HCT116 (cell line): ENCODE measurements around the gene RNF220. TPM values are rescaled to one million over a fixed set of nuclear protein-coding genes. Genes with fewer than 3 reads are reported as not detected.

Experiments used
- ATAC-seq: fragments of 200-7000 bp; cut with Tn5 transposase; 2 replicates; pipeline ENCODE4 v1.9.1; 2020; ENCODE audit warnings: mild to moderate bottlenecking, moderate library complexity
- BruUV-seq: library from RNA; stranded (reverse); fragments of 400-500 nt; replicated peaks from 2 replicates; lab custom pipeline; 2021; lab: Mats Ljungman, UMichigan
- CTCF ChIA-PET: fragments of 300-600 bp; sonication (Branson Sonifier 250); formaldehyde crosslinking; loops from one replicate; lab custom pipeline; 2021; ENCODE audit warnings: antibody characterized with exemption; lab: Charles Lee
- POLR2A ChIA-PET: fragments of 300-600, 350-600 bp; sonication (Branson Sonifier 250); formaldehyde crosslinking; loops from one replicate; lab custom pipeline; 2021; ENCODE audit warnings: antibody characterized with exemption; lab: Charles Lee
- RAD21 ChIA-PET, 2 experiments: fragments of 300-600 bp; sonication (Branson Sonifier 250); formaldehyde crosslinking; loops; one replicate each; lab custom pipeline; 2023; ENCODE audit warnings: low total read pairs in 2 of 2; ENCODE audit not compliant: uncharacterized antibody in 2 of 2, unreplicated experiment in 2 of 2, low non-redundant PET in 1 of 2; lab: Charles Lee
- DNase-seq: peaks from one replicate; pipeline ENCODE4 v3.0.0-alpha.2; 2010; ENCODE audit warnings: low read depth, low spot score
- H2AFZ ChIP-seq: fragments of 200-600 bp; shearing (Covaris generic), sonication (generic); 2 replicates; pipeline ENCODE4 v1.6.1; 2017; ENCODE audit warnings: low read depth, mixed run types, mixed read lengths, antibody characterized with exemption, low read length; ENCODE audit not compliant: poor library complexity, severe bottlenecking
- H3K27ac ChIP-seq: 2 replicates; pipeline ENCODE4 v1.5.1; 2012; ENCODE audit warnings: low read depth, low read length
- H3K27me3 ChIP-seq: fragments of 200-600 bp; sonication (generic); 2 replicates; pipeline ENCODE4 v1.6.1; 2016; ENCODE audit warnings: mixed run types, low read length, mixed read lengths; ENCODE audit not compliant: insufficient read depth
- H3K36me3 ChIP-seq, 2 experiments: fragments of 200-500 bp in 1 of 2; fragments of 200-600 bp in 1 of 2; sonication (Bioruptor generic) in 1 of 2; sonication (generic) in 1 of 2; 2 replicates each; pipeline versions ENCODE4 v1.5.1 to v1.6.1; 2014 to 2016; ENCODE audit warnings: low read length in 2 of 2, inconsistent platforms in 1 of 2, mixed read lengths in 1 of 2, mixed run types in 1 of 2; ENCODE audit not compliant: insufficient read depth in 2 of 2, control insufficient read depth in 1 of 2
- H3K4me1 ChIP-seq, 2 experiments: fragments of 200-600 bp in 1 of 2; sonication (generic) in 1 of 2; 2 replicates each; pipeline versions ENCODE4 v1.5.1 to v1.6.1; 2012 to 2017; ENCODE audit warnings: low read length in 2 of 2, inconsistent platforms in 1 of 2, mild to moderate bottlenecking in 1 of 2, mixed read lengths in 1 of 2, mixed run types in 1 of 2, moderate library complexity in 1 of 2; ENCODE audit not compliant: insufficient read depth in 2 of 2, control insufficient read depth in 1 of 2
- H3K4me2 ChIP-seq: fragments of 200-600 bp; sonication (generic); 2 replicates; pipeline ENCODE4 v1.6.1; 2017; ENCODE audit warnings: mixed run types, low read length, mixed read lengths
- H3K4me3 ChIP-seq, 2 experiments: fragments of 200-600 bp in 1 of 2; sonication (generic) in 1 of 2; replicated peaks in 1 of 2; 2 replicates each; pipeline ENCODE4 v1.5.1; 2011 to 2016; ENCODE audit warnings: low read length in 2 of 2, control low read depth in 1 of 2, low read depth in 1 of 2, mild to moderate bottlenecking in 1 of 2, mixed read lengths in 1 of 2, mixed run types in 1 of 2
- H3K79me2 ChIP-seq: fragments of 200-600 bp; sonication (generic); 2 replicates; pipeline ENCODE4 v1.6.1; 2017; ENCODE audit warnings: mild to moderate bottlenecking, mixed run types, low read length, moderate library complexity, mixed read lengths; ENCODE audit not compliant: insufficient read depth
- H3K9ac ChIP-seq: fragments of 200-600 bp; sonication (generic); 2 replicates; pipeline ENCODE4 v1.6.1; 2016; ENCODE audit warnings: low read length, mixed read lengths
- H3K9me2 ChIP-seq: fragments of 200-600 bp; sonication (generic), shearing (Covaris generic); 2 replicates; pipeline ENCODE4 v1.6.1; 2017; ENCODE audit warnings: mixed run types, mild to moderate bottlenecking, moderate library complexity; ENCODE audit not compliant: insufficient read depth
- H3K9me3 ChIP-seq, 2 experiments: fragments of 200-500 bp in 1 of 2; fragments of 200-600 bp in 1 of 2; sonication (Bioruptor generic) in 1 of 2; sonication (generic) in 1 of 2; 2 replicates each; pipeline ENCODE4 v1.6.1; 2014 to 2017; ENCODE audit warnings: low read length in 2 of 2, mixed read lengths in 2 of 2, inconsistent platforms in 1 of 2, low read depth in 1 of 2, mild to moderate bottlenecking in 1 of 2, mixed run types in 1 of 2, moderate library complexity in 1 of 2; ENCODE audit not compliant: control insufficient read depth in 1 of 2, insufficient read depth in 1 of 2
- H4K20me1 ChIP-seq: fragments of 200-600 bp; sonication (generic), shearing (Covaris generic); 2 replicates; pipeline ENCODE4 v1.6.1; 2017; ENCODE audit warnings: mixed run types, mild to moderate bottlenecking, moderate library complexity; ENCODE audit not compliant: insufficient read depth
- EZH2 ChIP-seq: fragments of 200-600 bp; sonication (generic); IDR thresholded peaks from 2 replicates; pipeline ENCODE4 v1.6.1; 2017; ENCODE audit warnings: antibody characterized with exemption, mixed run types
- FOSL1 ChIP-seq: IDR thresholded peaks from 2 replicates; pipeline ENCODE4 v1.6.1; 2012; ENCODE audit warnings: low read depth
- JUND ChIP-seq: IDR thresholded peaks from 2 replicates; pipeline ENCODE4 v1.6.1; 2012
- POLR2AphosphoS5 ChIP-seq: IDR thresholded peaks from 2 replicates; pipeline ENCODE4 v1.6.1; 2011; ENCODE audit warnings: mild to moderate bottlenecking, low read depth, low read length, moderate library complexity
- SP1 ChIP-seq: IDR thresholded peaks from 2 replicates; pipeline ENCODE4 v1.6.1; 2012; ENCODE audit warnings: low read depth
- TCF7L2 ChIP-seq: IDR thresholded peaks from 2 replicates; pipeline ENCODE4 v1.7.0; 2011; ENCODE audit warnings: borderline replicate concordance, inconsistent platforms; ENCODE audit not compliant: insufficient read depth, insufficient read length; ENCODE audit errors: extremely low read depth
- ZFX ChIP-seq: fragments of 450-650 bp; IDR thresholded peaks from 2 replicates; pipeline ENCODE4 v1.6.1; 2017
- ZNF274 ChIP-seq: fragments of 200-500 bp; sonication (Bioruptor generic); IDR thresholded peaks from 2 replicates; pipeline ENCODE4 v1.6.1; 2014; ENCODE audit warnings: mild to moderate bottlenecking, low read depth, low read length, inconsistent platforms
- intact Hi-C: fragments of 100-400 bp; cut with micrococcal nuclease; formaldehyde crosslinking; loops from 2 replicates; pipeline ENCODE4 v1.10.0; 2022
- total RNA-seq: library from RNA; stranded (reverse); gene quantifications from one replicate; pipeline ENCODE4 v1.2.1, GENCODE V29; 2021; ENCODE audit not compliant: unreplicated experiment
- TF ChIP-seq, protein P1 (sequence below): IDR thresholded peaks from 2 replicates; pipeline ENCODE4 v1.6.1; 2011; ENCODE audit warnings: mild to moderate bottlenecking, low read length, moderate library complexity; ENCODE audit not compliant: insufficient replicate concordance; ENCODE audit errors: extremely low read depth
- TF ChIP-seq, protein P2 (sequence below): IDR thresholded peaks from 2 replicates; pipeline ENCODE4 v1.6.1; 2012
- TF ChIP-seq, protein P3 (sequence below): IDR thresholded peaks from 2 replicates; pipeline ENCODE4 v1.6.1; 2012; ENCODE audit warnings: low read depth

RNF220 gene
- total RNA-seq, 1 experiment from 2014 or later = 84.5 TPM

DNA sequence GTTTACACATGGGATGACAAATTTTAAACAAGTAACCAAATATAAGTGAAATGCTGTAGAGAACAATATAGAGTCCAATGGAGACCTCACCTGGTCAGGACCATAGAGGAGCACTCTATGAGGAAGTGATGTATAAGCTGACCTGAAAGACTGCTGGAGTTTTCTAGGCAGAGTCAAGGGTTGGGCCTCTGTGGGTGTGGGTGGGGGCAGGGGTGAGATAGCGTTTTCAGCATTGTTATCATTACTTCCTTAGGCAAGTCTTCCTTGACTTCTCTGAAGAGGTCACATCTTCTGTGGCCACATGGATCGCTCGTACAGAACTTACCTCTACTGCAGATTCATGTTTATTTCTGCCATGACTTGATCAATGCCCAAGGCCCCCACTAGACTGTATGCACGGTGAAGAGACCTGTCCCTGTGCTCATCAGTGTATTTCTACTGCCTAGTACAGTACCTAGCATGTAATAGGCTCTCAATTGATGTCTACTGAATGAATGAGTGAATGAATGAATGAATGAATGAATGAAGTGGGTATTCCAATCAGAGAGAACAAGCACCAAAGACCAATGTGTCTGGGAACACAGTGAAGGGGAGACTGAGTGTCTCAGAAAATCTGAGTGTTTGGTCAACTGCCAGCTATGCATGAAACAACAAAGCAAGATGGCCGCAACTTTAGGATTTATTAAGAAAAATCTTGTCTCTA lies 116.5 kb downstream of the RNF220 start:
- BruUV-seq = no TSS peak
- ChIA-PET RAD21 (no interaction called here), POLR2A (no interaction called here), CTCF (no interaction called here)
- Histone ChIP-seq H4K20me1 (no peaks in the 10 kb centered on the region), H3K4me2 (no peak overlapping the region), H3K9me3 (no peaks in the 10 kb centered on the region), H3K4me1 (peaks cover 1 to 6% of the 10 kb centered on the region in 2 experiments), H3K4me3 (no peak overlapping the region), H3K79me2 (no peaks in the 10 kb centered on the region), H3K9me2 (0 out of 2 replicates have a peak, but pooled peaks cover 3% of the 10 kb centered on the region), H3K27ac (no peak overlapping the region)
- DNase-seq (no peak), ATAC-seq (no peak)
- no peak for TF ChIP-seq EZH2
- TF ChIP-seq ZFX = no peak
- TF ChIP-seq, all 23 proteins: peak for 0
- H3K27me3 ChIP-seq = peaks cover 6% of the 10 kb centered on the region; the same call in 1 of the 2 replicates
- H2AFZ ChIP-seq = no peak overlapping the region
- no peaks in the 10 kb centered on the region for H3K36me3 ChIP-seq
- H3K9ac ChIP-seq = no peak overlapping the region
- intact Hi-C loops = no loop called here

DNA sequence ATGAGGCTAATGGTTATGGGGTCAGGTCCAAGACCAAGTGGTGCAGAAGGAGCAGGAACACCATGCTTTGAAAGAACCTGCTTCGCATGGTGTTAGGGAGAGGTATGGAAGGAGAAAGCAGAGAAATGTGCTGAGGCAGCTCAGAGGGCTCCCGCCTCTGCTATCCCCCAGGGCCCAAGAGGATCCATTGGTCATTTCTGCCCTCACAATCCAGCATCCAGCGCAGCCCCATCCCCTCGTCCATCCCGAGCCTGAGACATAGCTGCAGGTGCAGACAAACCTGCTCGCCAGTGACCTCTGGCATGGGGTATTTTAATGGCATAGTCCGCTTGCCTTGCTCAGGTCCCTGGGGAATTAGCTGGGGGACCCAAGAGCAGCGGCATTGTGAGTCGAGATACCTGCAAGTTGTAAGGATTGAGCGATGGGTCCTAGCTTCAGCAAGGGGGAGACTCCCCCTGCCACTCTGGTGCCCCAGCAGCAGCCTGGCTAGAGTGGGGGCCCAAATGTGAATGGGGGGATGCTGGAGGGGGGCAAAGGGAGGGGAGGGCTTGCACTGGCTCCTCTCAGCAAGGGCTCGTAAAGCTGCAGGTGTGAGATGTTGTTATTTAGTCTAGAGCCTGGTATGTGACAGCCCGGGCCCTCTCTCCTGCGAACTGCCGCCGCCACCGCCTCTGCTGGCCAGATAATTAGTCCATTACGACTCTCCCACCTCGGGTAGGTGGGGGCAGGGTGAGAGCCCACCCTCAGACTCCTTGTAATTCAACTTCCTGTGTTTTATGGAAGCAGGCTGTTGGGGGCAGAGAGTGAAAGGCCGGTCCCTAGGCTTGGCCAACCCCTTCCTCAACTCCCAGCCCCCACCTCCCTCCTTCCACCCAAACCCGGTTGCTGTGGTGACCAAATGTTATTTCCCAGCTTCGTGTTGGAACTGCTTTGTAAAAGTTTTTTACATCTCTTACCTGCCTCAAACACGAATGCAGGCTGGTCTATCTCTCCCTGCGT lies 118.8 kb downstream of the RNF220 start:
- CTCF ChIA-PET = no interaction called here
- no peak overlapping the region for H3K9ac ChIP-seq
- TF ChIP-seq FOSL1 = no peak
- no peak for TF ChIP-seq ZNF274
- TF ChIP-seq JUND = no peak
- TF ChIP-seq EZH2 = no peak
- TF ChIP-seq, protein P1, sequence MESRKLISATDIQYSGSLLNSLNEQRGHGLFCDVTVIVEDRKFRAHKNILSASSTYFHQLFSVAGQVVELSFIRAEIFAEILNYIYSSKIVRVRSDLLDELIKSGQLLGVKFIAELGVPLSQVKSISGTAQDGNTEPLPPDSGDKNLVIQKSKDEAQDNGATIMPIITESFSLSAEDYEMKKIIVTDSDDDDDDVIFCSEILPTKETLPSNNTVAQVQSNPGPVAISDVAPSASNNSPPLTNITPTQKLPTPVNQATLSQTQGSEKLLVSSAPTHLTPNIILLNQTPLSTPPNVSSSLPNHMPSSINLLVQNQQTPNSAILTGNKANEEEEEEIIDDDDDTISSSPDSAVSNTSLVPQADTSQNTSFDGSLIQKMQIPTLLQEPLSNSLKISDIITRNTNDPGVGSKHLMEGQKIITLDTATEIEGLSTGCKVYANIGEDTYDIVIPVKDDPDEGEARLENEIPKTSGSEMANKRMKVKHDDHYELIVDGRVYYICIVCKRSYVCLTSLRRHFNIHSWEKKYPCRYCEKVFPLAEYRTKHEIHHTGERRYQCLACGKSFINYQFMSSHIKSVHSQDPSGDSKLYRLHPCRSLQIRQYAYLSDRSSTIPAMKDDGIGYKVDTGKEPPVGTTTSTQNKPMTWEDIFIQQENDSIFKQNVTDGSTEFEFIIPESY = no peak
- no peak for TF ChIP-seq POLR2AphosphoS5
- TF ChIP-seq, protein P2, sequence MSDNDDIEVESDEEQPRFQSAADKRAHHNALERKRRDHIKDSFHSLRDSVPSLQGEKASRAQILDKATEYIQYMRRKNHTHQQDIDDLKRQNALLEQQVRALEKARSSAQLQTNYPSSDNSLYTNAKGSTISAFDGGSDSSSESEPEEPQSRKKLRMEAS = no peak
- TF ChIP-seq SP1 = no peak
- TF ChIP-seq, protein P3, sequence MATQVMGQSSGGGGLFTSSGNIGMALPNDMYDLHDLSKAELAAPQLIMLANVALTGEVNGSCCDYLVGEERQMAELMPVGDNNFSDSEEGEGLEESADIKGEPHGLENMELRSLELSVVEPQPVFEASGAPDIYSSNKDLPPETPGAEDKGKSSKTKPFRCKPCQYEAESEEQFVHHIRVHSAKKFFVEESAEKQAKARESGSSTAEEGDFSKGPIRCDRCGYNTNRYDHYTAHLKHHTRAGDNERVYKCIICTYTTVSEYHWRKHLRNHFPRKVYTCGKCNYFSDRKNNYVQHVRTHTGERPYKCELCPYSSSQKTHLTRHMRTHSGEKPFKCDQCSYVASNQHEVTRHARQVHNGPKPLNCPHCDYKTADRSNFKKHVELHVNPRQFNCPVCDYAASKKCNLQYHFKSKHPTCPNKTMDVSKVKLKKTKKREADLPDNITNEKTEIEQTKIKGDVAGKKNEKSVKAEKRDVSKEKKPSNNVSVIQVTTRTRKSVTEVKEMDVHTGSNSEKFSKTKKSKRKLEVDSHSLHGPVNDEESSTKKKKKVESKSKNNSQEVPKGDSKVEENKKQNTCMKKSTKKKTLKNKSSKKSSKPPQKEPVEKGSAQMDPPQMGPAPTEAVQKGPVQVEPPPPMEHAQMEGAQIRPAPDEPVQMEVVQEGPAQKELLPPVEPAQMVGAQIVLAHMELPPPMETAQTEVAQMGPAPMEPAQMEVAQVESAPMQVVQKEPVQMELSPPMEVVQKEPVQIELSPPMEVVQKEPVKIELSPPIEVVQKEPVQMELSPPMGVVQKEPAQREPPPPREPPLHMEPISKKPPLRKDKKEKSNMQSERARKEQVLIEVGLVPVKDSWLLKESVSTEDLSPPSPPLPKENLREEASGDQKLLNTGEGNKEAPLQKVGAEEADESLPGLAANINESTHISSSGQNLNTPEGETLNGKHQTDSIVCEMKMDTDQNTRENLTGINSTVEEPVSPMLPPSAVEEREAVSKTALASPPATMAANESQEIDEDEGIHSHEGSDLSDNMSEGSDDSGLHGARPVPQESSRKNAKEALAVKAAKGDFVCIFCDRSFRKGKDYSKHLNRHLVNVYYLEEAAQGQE = no peak
- no peak for TF ChIP-seq TCF7L2

More for the DNA sequence above, 118.8 kb downstream of the RNF220 start:
- DNase-seq (no peak), ATAC-seq (no peak)
- BruUV-seq = no TSS peak
- Histone ChIP-seq H3K79me2 (no peaks in the 10 kb centered on the region), H3K4me1 (peaks cover 9 to 20% of the 10 kb centered on the region in 2 experiments), H3K9me2 (0 out of 2 replicates have a peak, but pooled peaks cover 3% of the 10 kb centered on the region), H3K27ac (no peak overlapping the region), H4K20me1 (no peaks in the 10 kb centered on the region), H2AFZ (no peak overlapping the region), H3K36me3 (no peaks in the 10 kb centered on the region), H3K9me3 (no peaks in the 10 kb centered on the region), H3K27me3 (no peaks in the 10 kb centered on the region), H3K4me3 (no peak overlapping the region), H3K4me2 (no peak overlapping the region)
- intact Hi-C loops = no loop called here
- POLR2A ChIA-PET = no interaction called here
- RAD21 ChIA-PET = no interaction called here
